Activated gamma-delta T cell treated with anti-CD3 and anti-CD28 coated beads, Interleukin-2, amount 50 U/mL, for 16 hours (primary cell): ENCODE results near the gene TNRC6C.
"Not testable (repeated sequence)": the region's sequence is repeated elsewhere in the genome, so short reads cannot be mapped to it uniquely, and the experiment has no call there.

Experiments
- DNase-seq: peaks from one replicate; pipeline ENCODE4 v3.0.0-alpha.2; 2020; ENCODE audit warnings: low read depth

TNRC6C gene

DNA sequence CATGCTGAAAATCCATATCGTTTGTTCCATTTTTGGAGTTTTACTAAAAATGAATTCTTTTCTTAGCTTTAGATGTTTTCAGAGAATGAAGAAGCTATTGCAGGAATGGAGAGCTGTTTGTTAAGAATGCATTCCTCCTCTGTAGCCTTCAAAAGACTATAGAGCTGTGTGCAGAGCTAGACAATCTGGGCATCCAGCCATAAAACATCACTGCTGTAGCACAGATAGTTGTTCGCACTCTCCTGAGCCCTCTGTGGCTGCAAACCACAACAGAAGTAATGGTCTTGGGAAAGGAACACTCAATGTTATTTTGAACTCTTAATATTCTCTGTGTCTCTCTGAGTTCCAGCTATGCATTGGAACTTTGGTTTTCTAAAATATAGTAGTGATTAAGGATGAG is 4.9 kb downstream of the TNRC6C start:
- peak; percentile 39 for DNase-seq

DNA sequence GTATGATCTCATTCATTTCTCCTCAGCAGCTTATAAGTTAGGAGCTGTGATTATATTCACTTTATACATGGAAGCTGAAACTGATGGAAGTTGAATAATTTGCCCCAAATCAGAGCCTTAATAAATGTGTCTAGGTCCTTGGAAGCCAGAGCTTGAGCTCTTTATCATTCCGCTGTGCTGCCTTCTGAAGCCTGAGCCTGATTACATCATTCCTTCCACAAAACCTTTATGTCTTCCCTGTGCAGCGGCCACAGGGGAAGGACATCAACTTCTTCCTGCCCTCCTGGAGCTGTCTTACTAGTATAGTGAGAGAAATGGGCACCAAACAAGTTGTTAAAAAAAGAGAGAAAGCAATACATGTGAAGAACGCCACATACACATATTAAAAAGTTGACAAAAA is 6.8 kb downstream of the TNRC6C start:
- DNase-seq: no peak

DNA sequence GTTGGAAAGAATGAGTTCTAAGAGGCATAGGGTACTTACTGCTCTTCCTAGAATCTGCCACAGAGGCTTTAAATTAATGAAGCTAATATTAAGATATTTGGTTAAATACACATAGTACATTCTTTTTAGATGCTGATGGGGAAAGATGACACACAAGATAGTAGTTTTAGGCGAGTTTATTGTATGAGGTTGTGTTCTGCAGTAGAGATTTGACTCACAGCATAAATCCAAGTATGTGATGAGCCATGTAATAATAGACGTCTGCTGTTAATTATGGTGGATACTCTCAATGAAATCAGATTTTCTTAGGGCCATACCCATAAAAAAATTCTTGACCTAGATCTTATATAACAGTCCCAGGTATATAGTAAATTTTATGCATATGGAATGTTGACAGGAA is 8.0 kb downstream of the TNRC6C start:
- DNase-seq: no peak

DNA sequence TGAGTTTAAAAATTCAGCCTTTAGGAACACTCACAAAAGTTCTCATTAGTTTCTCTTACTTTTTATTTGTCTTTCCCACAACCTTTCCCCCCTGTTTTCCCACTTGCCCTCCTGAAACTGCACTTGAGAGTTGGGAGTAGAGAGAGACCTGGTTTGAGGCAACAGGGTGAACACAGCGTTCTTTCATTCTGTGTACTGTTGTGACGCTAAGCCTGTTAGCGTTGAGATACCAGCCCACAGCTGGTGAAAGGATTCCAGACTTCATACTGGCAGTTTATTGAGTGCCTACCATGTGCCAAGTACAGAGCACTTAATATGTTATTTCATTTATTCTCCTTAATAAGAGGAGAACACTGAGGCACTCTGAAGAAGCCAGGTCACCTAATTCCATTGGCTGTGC is 10.3 kb downstream of the TNRC6C start:
- DNase-seq: no peak

DNA sequence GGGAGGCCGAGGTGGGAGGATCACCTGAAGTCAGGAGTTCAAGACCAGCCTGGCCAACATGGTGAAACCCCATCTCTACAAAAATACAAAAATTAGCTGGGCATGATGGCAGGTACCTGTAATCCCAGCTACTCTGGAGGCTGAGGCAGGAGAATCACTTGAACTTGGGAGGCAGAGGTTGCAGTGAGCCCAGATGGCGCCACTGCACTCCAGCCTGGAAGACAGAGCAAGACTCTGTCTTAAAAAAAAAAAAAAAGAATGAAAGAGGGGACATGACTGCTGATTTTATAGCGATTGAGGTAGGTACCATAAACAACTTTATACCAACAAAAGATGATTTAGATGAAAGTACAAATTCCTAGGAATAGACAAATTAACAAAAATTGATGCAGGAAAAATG is 13.8 kb downstream of the TNRC6C start:
- not testable (repeated sequence) for DNase-seq

DNA sequence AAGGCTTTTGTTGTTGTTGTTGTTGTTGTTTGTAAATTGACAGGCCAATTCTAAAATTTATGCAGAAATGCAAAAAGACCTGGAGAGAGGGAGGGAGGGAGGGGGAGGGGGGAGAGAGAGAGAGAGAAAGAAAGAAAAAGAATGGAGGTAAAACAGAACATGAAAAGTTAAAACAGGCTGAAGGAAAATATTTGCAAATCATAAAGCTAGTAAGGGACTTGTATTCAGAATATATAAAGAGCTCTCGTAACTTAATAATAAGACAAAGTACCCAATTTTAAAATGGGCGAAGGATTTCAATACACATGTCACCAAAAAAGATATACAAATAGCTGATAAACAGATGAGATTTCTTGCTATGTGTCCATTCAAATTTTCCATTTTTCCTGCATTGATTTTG is 15.4 kb downstream of the TNRC6C start:
- no peak for DNase-seq

DNA sequence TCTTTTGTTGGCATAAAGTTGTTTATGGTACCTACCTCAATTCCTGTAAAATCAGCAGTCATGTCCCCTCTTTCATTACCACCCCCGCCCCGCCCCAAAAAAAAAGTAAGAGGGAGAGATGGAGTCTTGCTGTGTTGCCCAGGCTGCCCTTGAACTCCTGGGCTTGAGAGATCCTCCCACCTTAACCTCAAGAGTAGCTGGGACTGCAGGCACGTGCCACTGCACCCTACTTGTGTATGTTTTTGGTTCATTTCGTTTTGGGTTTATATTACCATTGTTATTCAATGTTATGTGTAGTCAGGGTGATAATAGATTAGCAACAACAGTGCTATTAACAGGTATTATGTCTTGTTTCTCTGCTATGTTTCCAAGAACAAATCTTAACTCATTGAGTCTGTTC is 15.9 kb downstream of the TNRC6C start:
- no peak for DNase-seq

DNA sequence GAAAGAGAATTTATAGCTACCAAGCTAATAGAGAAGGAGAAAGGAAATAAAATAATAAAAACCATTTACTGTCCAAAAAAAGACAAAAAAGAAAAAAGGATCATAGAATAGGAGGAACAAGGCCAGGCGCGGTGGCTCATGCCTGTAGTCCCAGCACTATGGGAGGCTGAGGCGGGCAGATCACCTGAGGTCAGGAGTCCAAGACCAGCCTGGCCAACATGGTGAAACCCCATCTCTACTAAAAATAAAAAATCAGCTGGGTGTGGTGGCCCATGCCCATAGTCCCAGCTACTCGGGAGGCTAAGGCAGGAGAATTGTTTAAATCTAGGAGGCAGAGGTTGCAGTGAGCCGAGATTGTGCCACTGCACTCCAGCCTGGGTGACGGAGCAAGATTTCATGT is 23.9 kb downstream of the TNRC6C start:
- not testable (repeated sequence) for DNase-seq

DNA sequence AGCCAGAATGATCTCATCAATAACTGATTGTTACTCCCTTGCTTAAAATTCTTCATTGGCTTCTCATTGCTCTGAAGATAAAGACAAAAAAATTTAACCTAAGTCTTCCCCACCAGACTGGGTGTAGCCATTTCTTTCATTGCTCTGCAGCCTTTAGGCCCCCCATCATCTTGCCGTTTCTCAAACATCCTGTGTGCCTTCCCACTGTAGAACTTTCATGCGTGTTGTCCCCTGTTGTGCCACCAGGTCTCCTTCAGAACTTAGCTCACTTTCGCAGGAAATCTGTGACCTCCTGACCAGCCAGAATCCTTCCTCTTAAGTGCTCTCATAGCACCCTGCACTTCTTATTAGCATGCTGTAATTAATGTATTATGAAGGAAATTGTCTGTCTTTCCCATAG is 31.8 kb downstream of the TNRC6C start:
- no peak for DNase-seq

DNA sequence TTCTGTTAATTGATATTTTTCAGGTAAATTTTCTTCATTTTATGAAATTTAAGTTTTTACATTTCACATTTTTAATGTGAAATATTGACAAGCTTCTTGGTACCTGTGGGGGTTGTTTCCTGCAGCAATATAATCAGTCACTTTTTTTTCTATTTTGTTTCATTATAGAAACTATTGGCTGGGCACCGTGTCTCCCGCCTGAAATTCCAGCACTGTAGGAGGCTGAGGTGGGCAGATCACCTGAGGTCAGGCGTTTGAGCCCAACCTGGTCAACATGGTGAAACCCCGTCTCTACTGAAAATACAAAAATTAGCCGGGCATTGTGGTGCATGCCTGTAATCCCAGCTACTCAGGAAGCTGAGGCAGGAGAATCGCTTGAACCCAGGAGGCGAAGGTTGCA is 35.2 kb downstream of the TNRC6C start:
- not testable (repeated sequence) for DNase-seq

DNA sequence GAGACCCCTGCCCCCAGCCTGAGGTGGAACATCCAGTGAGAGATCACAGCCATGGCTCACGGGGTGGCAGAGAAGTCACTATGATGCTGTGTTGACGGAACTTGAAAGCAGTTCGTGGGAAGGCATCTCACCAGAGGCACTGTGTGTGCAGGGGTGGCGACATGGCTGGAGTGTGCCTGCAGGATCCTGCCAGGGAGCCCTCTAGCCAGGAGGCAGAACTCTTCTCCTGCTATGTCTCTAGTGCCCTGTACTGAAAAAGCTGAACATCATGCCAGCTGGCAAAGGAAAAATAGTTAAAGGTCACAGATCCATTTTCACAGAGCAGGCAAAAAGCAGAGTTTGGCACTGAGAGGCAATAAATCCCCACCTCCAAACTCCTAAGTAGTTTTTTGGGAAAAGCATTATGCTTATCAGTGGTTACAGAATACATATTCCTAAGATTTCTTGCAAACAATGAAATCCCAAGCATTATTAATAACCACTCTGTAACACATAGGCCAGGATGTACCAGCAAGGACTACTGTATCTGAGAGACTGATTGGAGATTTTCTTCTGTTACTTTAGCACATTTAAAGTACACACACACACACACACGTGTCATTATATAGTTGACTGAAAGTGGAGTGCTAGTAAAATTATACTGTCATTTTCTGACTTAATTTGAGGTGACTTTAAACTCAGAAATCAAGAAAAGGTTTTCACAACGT is 36.8 kb downstream of the TNRC6C start:
- no peak for DNase-seq

DNA sequence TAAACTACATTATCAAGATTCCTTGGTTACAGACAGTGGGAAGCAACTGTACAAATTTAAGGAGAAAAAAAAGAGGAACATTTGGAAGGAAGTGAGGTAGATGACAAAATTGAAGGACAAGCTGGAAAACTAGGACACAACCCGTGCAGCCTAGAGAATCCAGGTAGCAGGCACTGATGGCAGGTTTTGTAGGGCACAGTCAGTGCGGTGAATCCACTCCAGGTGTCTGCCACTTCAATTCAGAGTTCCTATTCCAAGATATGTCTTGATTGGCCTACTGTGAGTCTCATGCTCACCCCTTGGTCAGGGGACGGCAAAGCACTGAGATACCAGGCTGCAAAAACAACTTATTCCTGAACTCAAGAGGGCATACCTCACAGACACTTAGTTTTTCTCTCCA is 37.8 kb downstream of the TNRC6C start:
- no peak for DNase-seq

DNA sequence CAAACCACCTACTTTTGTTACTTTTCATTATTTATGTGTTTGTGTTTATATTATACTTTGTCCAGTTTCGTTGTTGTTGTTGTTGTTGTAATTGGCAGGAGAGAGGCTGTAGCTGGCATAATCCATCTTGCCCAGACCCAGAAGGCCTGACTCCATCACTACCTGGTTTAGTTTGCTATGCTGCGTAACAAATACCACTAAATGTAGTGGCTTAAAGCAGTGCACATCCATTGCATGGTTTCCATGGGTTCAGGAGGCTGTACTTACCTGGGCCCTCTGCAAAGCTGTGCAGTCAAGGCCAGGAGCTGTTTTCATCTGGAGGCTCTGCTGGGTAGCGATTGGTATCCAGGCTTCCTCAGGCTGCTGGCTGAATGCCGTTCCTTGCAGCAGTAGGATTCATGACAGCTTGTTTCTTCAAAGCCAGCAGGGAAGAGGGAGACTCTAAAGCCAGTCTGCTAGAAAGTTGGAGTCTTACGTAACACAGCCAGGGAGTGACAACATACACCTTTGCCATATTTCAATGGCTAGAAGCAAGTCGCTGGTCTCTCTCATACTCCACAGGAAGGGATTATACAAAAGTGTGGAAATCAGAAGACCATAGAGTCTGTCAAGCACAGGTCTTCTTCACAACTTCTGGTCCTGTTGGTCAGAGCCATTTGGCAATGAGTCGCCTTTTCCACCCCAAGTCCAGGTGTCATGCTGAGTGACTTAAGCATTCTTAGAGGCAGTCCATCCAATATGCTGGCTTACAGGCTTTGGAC is 41.1 kb downstream of the TNRC6C start:
- no peak for DNase-seq

DNA sequence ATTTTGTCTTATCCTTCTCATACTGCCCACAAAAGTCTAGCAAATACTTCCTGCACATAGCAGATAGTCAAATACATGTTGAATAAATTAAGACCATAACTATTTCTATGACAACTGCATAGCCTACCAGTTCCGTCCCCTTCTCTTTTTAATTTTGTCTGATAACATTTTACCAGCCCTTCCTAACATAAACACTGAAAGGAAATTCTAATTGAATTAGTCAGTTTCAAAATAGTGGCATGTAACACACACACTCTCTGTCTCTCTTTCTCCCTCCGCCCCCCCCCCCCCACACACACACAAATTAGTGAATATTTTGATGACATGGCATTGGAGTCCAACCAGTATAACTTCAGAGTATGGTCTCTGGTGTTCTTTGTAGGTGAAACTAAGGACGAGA is 41.8 kb downstream of the TNRC6C start:
- no peak for DNase-seq

DNA sequence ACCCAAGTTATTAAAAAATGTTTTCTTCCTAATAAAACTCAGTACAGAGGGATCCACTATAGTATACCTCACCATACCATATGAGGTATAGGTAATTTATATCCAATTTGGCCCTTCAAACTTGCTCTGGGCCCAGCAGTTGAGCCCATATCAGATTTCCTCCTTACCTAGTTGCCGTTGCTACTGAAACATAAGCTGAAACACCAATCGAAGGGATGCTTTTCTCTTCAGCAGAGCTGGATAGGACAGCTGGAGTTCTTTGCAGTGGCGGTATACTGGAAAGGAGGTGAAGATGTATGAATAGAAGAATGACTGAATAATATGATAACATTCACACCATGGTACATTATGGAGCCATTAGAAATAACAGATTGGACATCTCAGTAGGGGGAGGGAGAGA is 42.7 kb downstream of the TNRC6C start:
- DNase-seq: no peak

DNA sequence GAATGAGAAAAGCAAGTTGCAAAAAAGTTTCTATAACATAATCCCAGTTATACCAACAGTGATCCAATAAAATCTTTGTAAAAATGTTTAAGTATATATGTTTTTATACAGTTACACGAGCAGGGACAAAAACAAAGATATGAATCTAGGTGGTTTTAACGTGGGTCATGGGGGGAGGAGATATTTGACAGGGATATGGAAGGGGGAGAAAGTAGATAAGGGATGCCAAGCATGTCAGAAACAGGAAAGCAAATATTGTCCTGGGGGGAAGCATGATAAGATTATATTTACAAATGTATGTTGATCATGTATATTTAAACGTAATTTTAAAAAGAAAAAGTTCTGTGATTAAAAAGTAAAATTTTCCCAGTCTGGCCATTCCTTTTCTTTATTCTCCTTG is 43.1 kb downstream of the TNRC6C start:
- DNase-seq: no peak

DNA sequence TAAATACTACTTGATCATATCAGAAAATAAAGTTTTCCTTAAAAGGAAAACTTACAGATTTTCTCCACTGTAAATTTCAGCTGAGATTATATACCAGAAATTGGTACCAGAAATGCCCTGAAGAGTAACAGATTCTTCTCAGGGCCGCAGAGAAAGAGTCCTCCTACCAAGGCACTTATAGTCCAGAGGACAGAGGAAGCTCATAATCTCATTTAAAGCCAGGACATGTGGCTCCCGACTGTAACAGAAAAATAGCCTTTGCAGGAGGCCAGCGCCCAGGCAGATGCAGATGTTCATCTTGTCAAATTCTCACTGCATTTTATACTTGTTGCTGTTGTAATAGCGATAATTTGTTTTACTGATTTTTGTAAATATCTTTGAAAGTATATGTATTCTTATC is 43.7 kb downstream of the TNRC6C start:
- DNase-seq: no peak

DNA sequence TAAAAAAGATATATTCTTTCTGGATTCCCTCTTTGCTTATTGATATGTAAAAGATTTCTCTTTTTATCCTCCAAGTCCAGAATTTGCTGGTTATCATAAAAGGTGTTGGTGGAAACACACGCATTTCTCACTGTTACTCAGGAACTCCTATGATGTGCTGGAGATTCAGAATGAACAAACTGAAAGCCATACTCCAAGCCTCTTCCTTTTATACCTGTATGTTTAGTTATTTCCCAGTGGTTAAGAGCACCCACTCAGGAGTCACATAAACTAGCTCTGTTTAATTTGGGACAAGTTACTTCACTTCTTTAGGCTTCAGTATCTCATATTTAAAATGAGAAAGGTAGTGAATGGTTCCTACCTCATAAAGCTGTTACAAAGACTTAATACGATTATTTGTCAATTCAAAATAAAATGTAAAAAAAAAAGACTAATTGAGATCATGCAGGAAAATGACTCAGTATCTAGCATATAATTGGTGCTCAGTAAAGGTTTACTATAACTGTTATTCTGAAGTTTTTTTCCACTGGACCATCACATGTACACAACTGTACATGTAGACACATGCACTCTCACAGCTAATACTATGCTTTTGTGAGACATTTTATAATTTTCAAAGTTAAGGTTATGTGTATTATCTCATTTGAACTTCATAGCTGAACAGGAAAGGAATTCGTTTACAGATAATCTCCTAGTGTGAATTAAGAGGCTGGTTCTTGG is 47.1 kb downstream of the TNRC6C start:
- no peak for DNase-seq

DNA sequence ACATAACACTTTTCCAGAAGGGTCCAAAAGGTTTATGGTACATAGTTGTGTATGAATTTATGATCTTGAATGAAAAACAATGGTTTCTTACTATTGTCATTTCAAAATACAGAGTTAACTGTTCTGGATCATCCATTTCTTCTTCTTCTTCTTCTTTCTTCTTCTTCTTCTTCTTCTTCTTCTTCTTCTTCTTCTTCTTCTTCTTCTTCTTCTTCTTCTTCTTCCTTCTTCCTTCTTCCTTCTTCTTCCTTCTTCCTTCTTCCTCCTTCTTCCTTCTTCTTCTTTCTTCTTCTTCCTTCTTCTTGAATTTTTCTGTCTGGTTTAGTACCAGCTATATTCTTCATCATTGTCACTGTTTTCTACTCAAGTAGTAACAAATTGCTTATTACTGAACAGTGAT is 47.8 kb downstream of the TNRC6C start:
- DNase-seq: no peak

DNA sequence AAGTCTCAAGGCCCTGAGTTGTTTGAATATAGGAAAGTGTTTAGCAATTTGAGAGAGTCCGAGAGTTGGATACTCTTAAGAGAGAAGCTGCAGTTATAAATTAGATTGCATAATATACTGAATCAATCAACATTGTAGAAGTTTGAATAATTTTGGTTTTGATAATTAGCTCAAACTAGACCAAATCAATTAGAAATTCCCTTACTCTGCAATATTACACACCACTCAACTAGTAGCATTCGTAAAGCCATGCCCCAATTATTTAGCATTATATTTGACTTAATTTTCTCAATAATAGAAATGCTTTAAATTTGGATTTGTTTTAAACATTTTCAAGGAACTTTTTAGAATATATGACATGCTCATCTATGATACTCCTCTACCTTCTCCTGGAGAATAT is 49.1 kb downstream of the TNRC6C start:
- DNase-seq: no peak

DNA sequence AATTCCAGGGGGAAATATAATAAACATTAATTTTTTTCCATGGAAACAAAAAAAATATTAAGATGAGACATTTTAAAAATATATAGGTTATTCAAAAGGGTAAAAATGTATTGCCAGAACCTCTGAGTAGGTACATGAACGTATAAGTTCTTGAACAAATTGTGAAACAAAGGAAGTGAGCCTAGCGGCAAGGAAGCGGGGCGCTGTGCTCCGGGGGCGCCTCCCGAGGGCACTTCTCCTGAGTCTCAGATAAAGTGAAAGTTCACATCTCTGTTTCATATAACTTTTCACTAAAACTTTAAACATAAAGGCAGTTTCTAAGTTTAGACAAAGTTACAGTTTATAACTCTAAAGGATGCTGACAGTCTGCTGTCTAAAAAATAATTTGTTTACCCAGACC is 52.3 kb downstream of the TNRC6C start:
- DNase-seq: peak; percentile 5

DNA sequence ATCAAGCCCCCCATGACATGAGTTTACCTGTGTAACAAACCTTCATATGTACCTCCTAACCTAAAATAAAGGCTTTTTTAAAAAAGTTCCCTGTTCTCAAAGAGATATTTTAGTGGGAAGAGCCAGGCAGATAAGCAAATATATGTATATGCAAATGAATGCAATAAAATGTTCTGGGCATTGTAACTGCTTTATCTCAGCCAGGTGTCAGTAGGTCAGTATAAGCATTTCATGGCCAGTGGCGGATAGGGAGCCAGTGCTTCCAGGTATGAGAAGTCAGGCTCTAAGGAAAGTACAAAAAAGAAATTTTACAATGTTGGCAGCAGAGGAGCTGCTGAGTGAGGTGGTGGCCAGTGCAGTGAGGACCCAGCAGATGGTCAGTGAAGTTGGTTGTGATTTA is 53.9 kb downstream of the TNRC6C start:
- DNase-seq: no peak
